Activated CD4-positive, alpha-beta T cell treated with anti-CD3 and anti-CD28 coated beads for 48 hours (primary cell): ENCODE measurements around the gene ATP13A4.
"Not testable (repeated sequence)": the region's sequence is repeated elsewhere in the genome, so short reads cannot be mapped to it uniquely, and the experiment has no call there.

Experiments
- DNase-seq: peaks from one replicate; pipeline ENCODE4 v3.0.0-alpha.2; 2020

The ATP13A4 gene

GRCh38 chr3:193560091-193560490, 5.4 kb upstream of the ATP13A4 start:
- DNase-seq: no peak

- no peak for DNase-seq
Observed at GRCh38 chr3:193559100-193559499, 4.4 kb upstream of the ATP13A4 start.

DNA sequence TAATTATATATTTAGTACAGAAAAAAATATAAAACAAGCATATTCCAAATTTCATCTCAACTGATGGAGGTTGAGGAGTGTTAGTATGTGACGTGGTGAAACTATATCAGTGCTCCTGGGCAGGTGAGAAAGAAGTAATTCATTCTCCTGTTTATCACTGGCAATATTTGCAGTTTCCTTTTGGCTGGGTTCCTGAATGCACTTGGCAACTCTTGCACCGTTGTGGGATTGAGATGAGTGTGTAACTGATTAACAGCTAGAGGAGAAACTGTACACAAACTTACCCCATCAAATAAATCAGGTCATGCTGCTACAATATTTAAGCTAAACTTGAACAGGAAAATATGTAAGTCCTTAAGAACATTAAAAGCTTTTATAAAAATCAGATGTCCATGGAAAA, 2.1 kb upstream of the ATP13A4 start:
- DNase-seq: no peak

GRCh38 chr3:193553586-193553985, 1.1 kb downstream of the ATP13A4 start:
- DNase-seq: no peak

- DNase-seq: no peak
Observed at GRCh38 chr3:193552923-193553322, 1.8 kb downstream of the ATP13A4 start.

- DNase-seq: no peak
Observed at GRCh38 chr3:193548406-193548805, 6.3 kb downstream of the ATP13A4 start.

DNA sequence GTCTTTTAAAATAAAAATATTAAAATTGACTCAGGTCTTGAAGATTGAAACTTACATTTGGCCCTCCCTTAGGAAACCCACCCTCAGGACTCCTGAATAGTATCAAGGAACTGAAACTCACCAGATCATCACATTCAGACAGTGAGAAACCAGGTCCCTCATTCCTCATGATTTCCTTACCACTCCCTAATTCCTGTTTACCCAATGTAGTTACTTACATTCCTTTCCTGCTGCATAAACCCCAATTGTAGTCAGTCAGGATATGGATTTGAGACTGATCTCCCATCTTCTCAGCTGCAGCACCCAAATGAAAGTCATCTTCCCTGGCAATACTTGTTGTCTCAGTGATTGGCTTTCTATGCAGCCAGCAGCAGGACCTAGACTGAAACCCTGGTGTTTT, 8.6 kb downstream of the ATP13A4 start:
- DNase-seq: no peak

DNA sequence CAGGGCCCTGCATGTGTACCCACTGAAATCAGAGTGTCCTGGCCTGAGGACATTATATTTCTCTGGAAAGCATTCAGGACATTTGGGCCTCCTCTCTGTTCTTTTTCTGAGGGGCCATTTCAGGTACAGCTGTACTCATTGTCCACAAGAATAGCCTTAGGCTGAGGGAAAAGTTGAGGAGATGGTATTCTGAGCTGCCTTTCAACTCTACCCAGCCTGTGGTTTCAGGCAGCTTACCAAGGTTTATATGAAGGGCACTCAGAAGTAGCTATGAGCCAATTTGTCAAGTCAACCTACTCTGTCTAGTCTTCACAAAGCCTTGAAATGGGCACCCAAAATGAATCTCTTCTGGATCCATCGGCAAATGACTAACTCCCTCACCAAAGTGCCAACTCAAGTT, 9.4 kb downstream of the ATP13A4 start:
- no peak for DNase-seq

- DNase-seq: no peak
Observed at GRCh38 chr3:193544289-193544688, 10.4 kb downstream of the ATP13A4 start.

- no peak for DNase-seq
Observed at GRCh38 chr3:193530231-193531165, 24.2 kb downstream of the ATP13A4 start.

GRCh38 chr3:193526085-193526484, 28.6 kb downstream of the ATP13A4 start:
- DNase-seq: not testable (repeated sequence)

DNA sequence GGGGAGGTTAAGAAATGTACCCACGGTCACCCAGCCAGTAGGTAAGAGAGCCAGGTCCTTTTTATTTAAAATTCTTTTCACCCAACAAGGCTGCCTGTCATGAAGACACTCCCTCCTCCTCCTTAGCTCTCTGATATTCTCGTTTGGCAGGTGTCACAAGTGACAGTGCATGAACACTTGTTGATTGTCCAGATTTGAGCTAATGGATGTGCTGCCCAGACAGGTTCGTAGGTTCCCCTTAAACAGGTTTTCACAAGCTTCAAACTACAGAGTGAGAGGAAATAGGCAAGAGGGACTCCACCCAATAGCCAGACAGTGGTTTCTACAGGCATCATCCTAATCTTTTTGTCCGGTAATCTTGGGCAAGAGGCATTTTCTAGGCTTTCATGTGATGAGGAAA, 32.2 kb downstream of the ATP13A4 start:
- no peak for DNase-seq

GRCh38 chr3:193520738-193521137, 34.0 kb downstream of the ATP13A4 start:
- no peak for DNase-seq

- DNase-seq: no peak
Observed at GRCh38 chr3:193515966-193516365, 38.7 kb downstream of the ATP13A4 start.

GRCh38 chr3:193510154-193510553, 44.5 kb downstream of the ATP13A4 start:
- DNase-seq: no peak

DNA sequence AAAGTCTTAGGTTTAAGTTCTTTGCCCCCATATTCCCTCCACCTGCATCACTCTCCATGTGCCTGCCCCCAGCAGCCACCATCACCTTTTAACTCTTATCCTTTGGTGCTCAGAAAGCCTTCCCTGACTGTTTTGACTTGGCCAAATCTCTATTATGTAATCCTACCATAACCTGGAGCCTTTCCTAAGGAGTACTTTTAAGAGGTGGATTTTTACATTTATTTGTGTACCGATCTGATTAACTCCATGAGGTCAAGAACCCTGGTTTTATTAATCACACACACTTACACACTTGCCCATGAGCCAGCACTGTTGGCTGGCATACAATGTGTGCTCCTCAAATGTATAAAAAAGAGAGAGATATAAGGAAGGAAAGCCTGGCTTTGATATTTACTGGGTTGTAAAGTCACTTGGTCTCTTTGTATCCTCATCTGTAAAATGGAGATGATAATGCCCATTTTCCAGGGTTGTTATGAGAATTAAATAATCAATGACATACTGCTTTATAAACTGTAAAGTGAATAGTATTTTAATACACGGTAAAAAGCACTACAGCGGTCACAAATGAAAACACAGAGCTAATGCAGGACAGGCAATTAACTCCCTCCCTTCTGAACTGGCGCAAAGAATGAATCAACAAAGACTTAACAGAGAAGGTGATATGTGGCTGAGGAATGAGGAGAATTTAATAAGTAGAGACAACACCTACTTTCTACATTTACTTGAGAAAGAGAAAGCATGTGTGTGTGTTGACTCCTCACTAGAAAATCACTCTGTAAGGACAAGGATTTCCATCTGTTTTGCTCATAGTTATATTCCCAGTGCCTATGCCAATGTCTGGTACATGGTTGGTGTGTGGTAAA, 45.4 kb downstream of the ATP13A4 start:
- no peak for DNase-seq

- DNase-seq: no peak
Observed at GRCh38 chr3:193508108-193508507, 46.6 kb downstream of the ATP13A4 start.

- DNase-seq: no peak
Observed at GRCh38 chr3:193507566-193507965, 47.1 kb downstream of the ATP13A4 start.

- DNase-seq: no peak
Observed at GRCh38 chr3:193506921-193507320, 47.8 kb downstream of the ATP13A4 start.

GRCh38 chr3:193502871-193503270, 51.8 kb downstream of the ATP13A4 start:
- DNase-seq: no peak

DNA sequence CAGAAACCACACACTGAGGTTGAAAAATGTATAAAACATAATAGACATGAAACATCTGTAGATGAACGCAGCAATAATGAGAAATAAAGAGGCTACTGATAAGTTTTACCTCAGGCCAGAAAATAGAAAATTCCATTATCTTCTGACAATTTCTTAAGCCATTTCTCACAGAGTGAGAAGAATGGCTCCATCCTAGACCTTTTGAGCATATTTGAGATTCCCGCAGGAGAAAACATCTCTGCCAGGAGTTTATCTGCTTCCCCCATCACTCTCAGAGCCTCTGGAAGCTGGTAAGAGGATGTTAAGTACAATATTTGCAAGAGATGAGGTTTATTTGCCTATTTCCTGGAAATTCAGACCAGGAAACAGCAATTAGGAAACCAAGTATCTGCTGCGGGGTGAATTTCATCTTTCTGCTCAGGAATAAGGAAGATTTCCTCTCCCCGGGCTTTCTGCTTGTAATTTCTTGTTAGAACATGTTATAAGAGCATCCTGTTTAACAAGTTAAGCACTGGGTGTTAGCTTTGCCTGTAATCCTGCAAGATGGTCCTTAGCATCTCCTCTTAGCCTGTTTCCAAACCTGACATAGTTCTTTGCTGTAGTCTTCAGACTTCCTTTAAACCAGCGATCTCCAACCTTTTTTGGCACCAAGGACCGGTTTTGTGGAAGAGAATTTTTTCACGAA, 54.8 kb downstream of the ATP13A4 start:
- DNase-seq: no peak

GRCh38 chr3:193499136-193499770, 55.4 kb downstream of the ATP13A4 start:
- no peak for DNase-seq

GRCh38 chr3:193498215-193498614, 56.5 kb downstream of the ATP13A4 start:
- DNase-seq: no peak
